ENCODE results near the gene SNX14.

Gene SNX14

DNA sequence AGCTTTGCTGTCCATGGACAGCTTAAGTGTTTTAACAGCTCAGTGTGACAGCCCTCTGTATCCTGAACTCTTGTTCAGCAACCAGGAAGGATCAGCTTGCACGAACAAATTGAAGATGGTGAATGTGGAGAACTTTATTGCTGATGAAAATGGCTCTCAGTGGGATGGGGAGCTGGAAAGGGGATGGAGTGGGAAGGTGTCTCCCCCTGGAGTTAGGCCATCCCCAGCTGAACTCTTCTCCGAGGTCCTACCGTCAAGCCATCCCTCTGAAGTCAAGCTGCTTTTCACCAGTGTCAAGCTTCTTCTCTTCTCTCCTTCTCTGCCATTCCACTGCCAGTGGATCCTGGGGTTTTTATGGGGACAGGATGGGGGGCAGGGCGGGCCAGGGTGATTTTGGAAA is 117.1 kb downstream of the SNX14 start:
- Histone ChIP-seq H3K18ac (ENCODE audit: low read length) (no peak overlapping the region), H3K4me3 (ENCODE audit: low read length in 2 of 2) (no peak overlapping the region)

GRCh38 chr6:85473748-85474147 is 119.9 kb downstream of the SNX14 start:
- Histone ChIP-seq H3K4me3 (ENCODE audit: low read length in 2 of 2) (no peak overlapping the region), H3K36me3 (replicated peaks in 1 of 2; ENCODE audit: control insufficient read depth in 2 of 2, insufficient read depth in 2 of 2, low read length in 2 of 2) (no peaks in the 10 kb centered on the region), H3K27me3 (ENCODE audit: control insufficient read depth in 3 of 3, insufficient read depth in 3 of 3, low read depth in 1 of 3, low read length in 3 of 3) (no peaks in the 10 kb centered on the region), H2AK5ac (ENCODE audit: low read depth, low read length) (no peak overlapping the region), H3K27ac (replicated peaks; ENCODE audit: low read length) (no peak overlapping the region), H3K79me1 (ENCODE audit: low read depth, low read length) (no peaks in the 10 kb centered on the region), H2BK5ac (ENCODE audit: low read length) (no peak overlapping the region), H2BK12ac (ENCODE audit: low read length) (no peak overlapping the region), H3K4me1 (ENCODE audit: control insufficient read depth in 2 of 2, insufficient read depth in 1 of 2, low read depth in 1 of 2, low read length in 2 of 2) (peaks cover 0 to 1% of the 10 kb centered on the region in 2 donors), H2AFZ (ENCODE audit: low read length) (no peak overlapping the region), H3K9ac (ENCODE audit: low read depth, low read length, poor library complexity) (no peak overlapping the region), H3K23ac (ENCODE audit: low read depth, low read length, poor library complexity) (no peak overlapping the region), H3K4me2 (ENCODE audit: insufficient read depth, low read length, poor library complexity, severe bottlenecking) (no peak overlapping the region), H3K18ac (ENCODE audit: low read length) (no peak overlapping the region), H4K8ac (ENCODE audit: low read depth, low read length) (no peak overlapping the region), H2BK120ac (ENCODE audit: low read depth, low read length) (no peak overlapping the region), H2BK15ac (ENCODE audit: low read length) (no peak overlapping the region), H3K14ac (ENCODE audit: low read length) (no peak overlapping the region), H3K9me3 (replicated peaks in 1 of 2; ENCODE audit: control insufficient read depth in 2 of 2, insufficient read depth in 1 of 2, low read depth in 1 of 2, low read length in 2 of 2) (peaks cover 0 to 5% of the 10 kb centered on the region in 2 donors), H4K91ac (ENCODE audit: low read depth, low read length, poor library complexity) (no peak overlapping the region), H3K4ac (ENCODE audit: low read length) (no peak overlapping the region)
- DNase-seq (ENCODE audit: low spot score), result no peak
- no CpG with 5 or more reads among the region's 1 CpG for WGBS, 2 donors (ENCODE audit: extremely low coverage in 2 of 2, insufficient read length in 2 of 2, insufficient replicate concordance in 1 of 2)

More for the DNA sequence above, 117.1 kb downstream of the SNX14 start:
- Histone ChIP-seq H3K36me3 (replicated peaks in 1 of 2; ENCODE audit: control insufficient read depth in 2 of 2, insufficient read depth in 2 of 2, low read length in 2 of 2) (no peaks in the 10 kb centered on the region), H3K27me3 (ENCODE audit: control insufficient read depth in 3 of 3, insufficient read depth in 3 of 3, low read depth in 1 of 3, low read length in 3 of 3) (no peaks in the 10 kb centered on the region), H2AFZ (ENCODE audit: low read length) (no peak overlapping the region), H4K91ac (ENCODE audit: low read depth, low read length, poor library complexity) (no peak overlapping the region), H2BK120ac (ENCODE audit: low read depth, low read length) (no peak overlapping the region), H3K4me2 (ENCODE audit: insufficient read depth, low read length, poor library complexity, severe bottlenecking) (no peak overlapping the region), H2BK12ac (ENCODE audit: low read length) (no peak overlapping the region), H3K27ac (replicated peaks; ENCODE audit: low read length) (no peak overlapping the region), H3K9ac (ENCODE audit: low read depth, low read length, poor library complexity) (no peak overlapping the region), H3K9me3 (replicated peaks in 1 of 2; ENCODE audit: control insufficient read depth in 2 of 2, insufficient read depth in 1 of 2, low read depth in 1 of 2, low read length in 2 of 2) (peaks cover 0 to 5% of the 10 kb centered on the region in 2 donors), H3K79me1 (ENCODE audit: low read depth, low read length) (no peaks in the 10 kb centered on the region), H2BK5ac (ENCODE audit: low read length) (no peak overlapping the region), H3K4ac (ENCODE audit: low read length) (no peak overlapping the region), H3K14ac (ENCODE audit: low read length) (no peak overlapping the region), H2AK5ac (ENCODE audit: low read depth, low read length) (no peak overlapping the region), H3K23ac (ENCODE audit: low read depth, low read length, poor library complexity) (no peak overlapping the region), H2BK15ac (ENCODE audit: low read length) (no peak overlapping the region), H4K8ac (ENCODE audit: low read depth, low read length) (no peak overlapping the region), H3K4me1 (ENCODE audit: control insufficient read depth in 2 of 2, insufficient read depth in 1 of 2, low read depth in 1 of 2, low read length in 2 of 2) (no peaks in the 10 kb centered on the region)
- no CpG with 5 or more reads among the region's 4 CpGs for WGBS, 2 donors (ENCODE audit: extremely low coverage in 2 of 2, insufficient read length in 2 of 2, insufficient replicate concordance in 1 of 2)
- no peak for DNase-seq (ENCODE audit: low spot score)

GRCh38 chr6:85472744-85473143 is 120.9 kb downstream of the SNX14 start:
- Histone ChIP-seq H4K91ac (ENCODE audit: low read depth, low read length, poor library complexity) (no peak overlapping the region), H3K4me1 (ENCODE audit: control insufficient read depth in 2 of 2, insufficient read depth in 1 of 2, low read depth in 1 of 2, low read length in 2 of 2) (peaks cover 0 to 1% of the 10 kb centered on the region in 2 donors), H4K8ac (ENCODE audit: low read depth, low read length) (no peak overlapping the region), H3K18ac (ENCODE audit: low read length) (no peak overlapping the region), H3K4me2 (ENCODE audit: insufficient read depth, low read length, poor library complexity, severe bottlenecking) (no peak overlapping the region), H3K4ac (ENCODE audit: low read length) (no peak overlapping the region), H3K79me1 (ENCODE audit: low read depth, low read length) (no peaks in the 10 kb centered on the region), H3K9me3 (replicated peaks in 1 of 2; ENCODE audit: control insufficient read depth in 2 of 2, insufficient read depth in 1 of 2, low read depth in 1 of 2, low read length in 2 of 2) (peaks cover 0 to 5% of the 10 kb centered on the region in 2 donors), H3K27me3 (ENCODE audit: control insufficient read depth in 3 of 3, insufficient read depth in 3 of 3, low read depth in 1 of 3, low read length in 3 of 3) (no peaks in the 10 kb centered on the region), H2BK120ac (ENCODE audit: low read depth, low read length) (no peak overlapping the region), H3K14ac (ENCODE audit: low read length) (no peak overlapping the region), H2AK5ac (ENCODE audit: low read depth, low read length) (no peak overlapping the region), H2AFZ (ENCODE audit: low read length) (no peak overlapping the region), H2BK12ac (ENCODE audit: low read length) (no peak overlapping the region), H3K36me3 (replicated peaks in 1 of 2; ENCODE audit: control insufficient read depth in 2 of 2, insufficient read depth in 2 of 2, low read length in 2 of 2) (no peaks in the 10 kb centered on the region), H3K27ac (replicated peaks; ENCODE audit: low read length) (no peak overlapping the region), H2BK5ac (ENCODE audit: low read length) (no peak overlapping the region), H2BK15ac (ENCODE audit: low read length) (no peak overlapping the region), H3K4me3 (ENCODE audit: low read length in 2 of 2) (no peak overlapping the region), H3K23ac (ENCODE audit: low read depth, low read length, poor library complexity) (no peak overlapping the region), H3K9ac (ENCODE audit: low read depth, low read length, poor library complexity) (no peak overlapping the region)
- WGBS, 2 donors (ENCODE audit: extremely low coverage in 2 of 2, insufficient read length in 2 of 2, insufficient replicate concordance in 1 of 2), result no CpG with 5 or more reads among the region's 1 CpG
- DNase-seq (ENCODE audit: low spot score), result no peak

GRCh38 chr6:85470023-85470410 is 123.6 kb downstream of the SNX14 start:
- no CpG with 5 or more reads among the region's 2 CpGs for WGBS, 2 donors (ENCODE audit: extremely low coverage in 2 of 2, insufficient read length in 2 of 2, insufficient replicate concordance in 1 of 2)
- Histone ChIP-seq H4K91ac (ENCODE audit: low read depth, low read length, poor library complexity) (no peak overlapping the region), H3K4me1 (ENCODE audit: control insufficient read depth in 2 of 2, insufficient read depth in 1 of 2, low read depth in 1 of 2, low read length in 2 of 2) (peaks cover 0 to 1% of the 10 kb centered on the region in 2 donors)

More at GRCh38 chr6:85470023-85470410, 123.6 kb downstream of the SNX14 start:
- Histone ChIP-seq H3K79me1 (ENCODE audit: low read depth, low read length) (no peaks in the 10 kb centered on the region), H3K27ac (replicated peaks; ENCODE audit: low read length) (no peak overlapping the region), H3K14ac (ENCODE audit: low read length) (no peak overlapping the region), H2AK5ac (ENCODE audit: low read depth, low read length) (no peak overlapping the region), H3K36me3 (replicated peaks in 1 of 2; ENCODE audit: control insufficient read depth in 2 of 2, insufficient read depth in 2 of 2, low read length in 2 of 2) (no peaks in the 10 kb centered on the region), H2BK15ac (ENCODE audit: low read length) (no peak overlapping the region), H3K4ac (ENCODE audit: low read length) (no peak overlapping the region), H3K9ac (ENCODE audit: low read depth, low read length, poor library complexity) (no peak overlapping the region), H3K9me3 (replicated peaks in 1 of 2; ENCODE audit: control insufficient read depth in 2 of 2, insufficient read depth in 1 of 2, low read depth in 1 of 2, low read length in 2 of 2) (no peaks in the 10 kb centered on the region), H2AFZ (ENCODE audit: low read length) (no peak overlapping the region), H4K8ac (ENCODE audit: low read depth, low read length) (no peak overlapping the region), H2BK12ac (ENCODE audit: low read length) (no peak overlapping the region), H3K27me3 (ENCODE audit: control insufficient read depth in 3 of 3, insufficient read depth in 3 of 3, low read depth in 1 of 3, low read length in 3 of 3) (no peaks in the 10 kb centered on the region), H3K4me3 (ENCODE audit: low read length in 2 of 2) (no peak overlapping the region), H2BK120ac (ENCODE audit: low read depth, low read length) (no peak overlapping the region), H2BK5ac (ENCODE audit: low read length) (no peak overlapping the region), H3K18ac (ENCODE audit: low read length) (no peak overlapping the region), H3K4me2 (ENCODE audit: insufficient read depth, low read length, poor library complexity, severe bottlenecking) (no peak overlapping the region), H3K23ac (ENCODE audit: low read depth, low read length, poor library complexity) (no peak overlapping the region)
- no peak for DNase-seq (ENCODE audit: low spot score)
